ENCODE measurements around the gene AFG1L. TPM values are rescaled to one million over a fixed set of nuclear protein-coding genes. Genes with fewer than 3 reads are reported as not detected.

Gene AFG1L
- total RNA-seq, 3 donors from 2014 or later (not counting 1 experiment from before 2014, with no cell fraction given) = 4.8 to 9.2 (median 5.2) TPM

- ATAC-seq (no peak), DNase-seq (no peak)
- no peak overlapping the region for H3K4me3 ChIP-seq (ENCODE audit: low read length)
- WGBS (ENCODE audit: insufficient coverage) = no CpG with 5 or more reads among the region's 1 CpG
- no peaks in the 10 kb centered on the region for H3K9me3 Mint-ChIP-seq
- H3K27me3 ChIP-seq (ENCODE audit: control insufficient read depth, insufficient read depth, low read length) = no peaks in the 10 kb centered on the region
- H3K4me1 ChIP-seq (ENCODE audit: control insufficient read depth, insufficient read depth, low read length) = peaks cover 11% of the 10 kb centered on the region
- no peak overlapping the region for H3K27ac Mint-ChIP-seq
- no peak overlapping the region for H3K4me3 Mint-ChIP-seq
- H3K27ac ChIP-seq (ENCODE audit: low read length) = no peak overlapping the region
- intact Hi-C loops (cut with micrococcal nuclease) = no loop called here
- H3K36me3 ChIP-seq (ENCODE audit: control insufficient read depth, insufficient read depth, low read length) = no peaks in the 10 kb centered on the region
- H3K4me1 Mint-ChIP-seq = peaks cover 21 to 23% of the 10 kb centered on the region in 2 donors
- no peaks in the 10 kb centered on the region for H3K36me3 Mint-ChIP-seq
- TF ChIP-seq CTCF (IDR thresholded peaks at IDR 0.05) = no peak
- H3K9me3 ChIP-seq (ENCODE audit: control insufficient read depth, insufficient read depth, low read length) = no peaks in the 10 kb centered on the region
- H3K27me3 Mint-ChIP-seq (ENCODE audit: low read depth in 2 of 2) = no peaks in the 10 kb centered on the region
These were observed 254.4 kb downstream of the AFG1L start for GRCh38 chr6:108549241-108549640.

- no peak for TF ChIP-seq CTCF (IDR thresholded peaks at IDR 0.05)
These were observed 254.9 kb downstream of the AFG1L start for GRCh38 chr6:108549741-108550140.

GRCh38 chr6:108550256-108550655 lies 255.4 kb downstream of the AFG1L start:
- H3K9me3 ChIP-seq (ENCODE audit: control insufficient read depth, insufficient read depth, low read length) = no peaks in the 10 kb centered on the region
- H3K36me3 ChIP-seq (ENCODE audit: control insufficient read depth, insufficient read depth, low read length) = no peaks in the 10 kb centered on the region
- H3K4me3 ChIP-seq (ENCODE audit: low read length) = no peak overlapping the region
- Mint-ChIP-seq H3K4me1 (peaks cover 21 to 22% of the 10 kb centered on the region in 2 donors), H3K36me3 (no peaks in the 10 kb centered on the region), H3K9me3 (no peaks in the 10 kb centered on the region), H3K4me3 (no peak overlapping the region), H3K27me3 (ENCODE audit: low read depth in 2 of 2) (no peaks in the 10 kb centered on the region), H3K27ac (peak overlapping the region in 1 of 2 donors; percentile 38)
- WGBS (ENCODE audit: insufficient coverage) = 93% methylated on average over 3 of the region's 3 CpGs
- H3K27ac ChIP-seq (ENCODE audit: low read length) = no peak overlapping the region
- DNase-seq (no peak), ATAC-seq (no peak)
- no peaks in the 10 kb centered on the region for H3K27me3 ChIP-seq (ENCODE audit: control insufficient read depth, insufficient read depth, low read length)
- intact Hi-C loops (cut with micrococcal nuclease) = no loop called here
- TF ChIP-seq CTCF (IDR thresholded peaks at IDR 0.05) = no peak
- peaks cover 11% of the 10 kb centered on the region for H3K4me1 ChIP-seq (ENCODE audit: control insufficient read depth, insufficient read depth, low read length)

More at GRCh38 chr6:108549741-108550140, 254.9 kb downstream of the AFG1L start:
- peaks cover 11% of the 10 kb centered on the region for H3K4me1 ChIP-seq (ENCODE audit: control insufficient read depth, insufficient read depth, low read length)
- H3K4me3 ChIP-seq (ENCODE audit: low read length) = no peak overlapping the region
- DNase-seq (no peak), ATAC-seq (no peak)
- WGBS (ENCODE audit: insufficient coverage) = 75% methylated on average over 3 of the region's 3 CpGs
- intact Hi-C loops (cut with micrococcal nuclease) = no loop called here
- Mint-ChIP-seq H3K9me3 (no peaks in the 10 kb centered on the region), H3K4me1 (peaks cover 21 to 23% of the 10 kb centered on the region in 2 donors), H3K36me3 (no peaks in the 10 kb centered on the region), H3K27ac (peak overlapping the region in 1 of 2 donors; percentile 38), H3K27me3 (ENCODE audit: low read depth in 2 of 2) (no peaks in the 10 kb centered on the region), H3K4me3 (no peak overlapping the region)
- H3K27ac ChIP-seq (ENCODE audit: low read length) = no peak overlapping the region
- H3K27me3 ChIP-seq (ENCODE audit: control insufficient read depth, insufficient read depth, low read length) = no peaks in the 10 kb centered on the region
- H3K36me3 ChIP-seq (ENCODE audit: control insufficient read depth, insufficient read depth, low read length) = no peaks in the 10 kb centered on the region
- no peaks in the 10 kb centered on the region for H3K9me3 ChIP-seq (ENCODE audit: control insufficient read depth, insufficient read depth, low read length)

GRCh38 chr6:108555399-108556052 lies 260.7 kb downstream of the AFG1L start:
- Mint-ChIP-seq H3K4me1 (peaks cover 0 to 7% of the 10 kb centered on the region in 2 donors), H3K36me3 (no peaks in the 10 kb centered on the region), H3K27me3 (ENCODE audit: low read depth in 2 of 2) (no peaks in the 10 kb centered on the region), H3K4me3 (peak overlapping the region; percentile 40), H3K27ac (peak overlapping the region in 1 of 2 donors; percentile 24), H3K9me3 (no peaks in the 10 kb centered on the region)
- no peaks in the 10 kb centered on the region for H3K9me3 ChIP-seq (ENCODE audit: control insufficient read depth, insufficient read depth, low read length)
- no peaks in the 10 kb centered on the region for H3K27me3 ChIP-seq (ENCODE audit: control insufficient read depth, insufficient read depth, low read length)
- WGBS (ENCODE audit: insufficient coverage) = 92% methylated on average over 7 of the region's 7 CpGs
- TF ChIP-seq CTCF (IDR thresholded peaks at IDR 0.05) = no peak
- no peak for ATAC-seq
- no peak overlapping the region for H3K27ac ChIP-seq (ENCODE audit: low read length)
- H3K36me3 ChIP-seq (ENCODE audit: control insufficient read depth, insufficient read depth, low read length) = no peaks in the 10 kb centered on the region
- intact Hi-C loops (cut with micrococcal nuclease) = loop anchor here (5.0 kb wide), 4 partner anchors 282 to 733 kb away; partner anchors contain the start of gene SCML4
- no peak overlapping the region for H3K4me3 ChIP-seq (ENCODE audit: low read length)
- DNase-seq = no peak
- peaks cover 7% of the 10 kb centered on the region for H3K4me1 ChIP-seq (ENCODE audit: control insufficient read depth, insufficient read depth, low read length)
